GM15510 (cell line): Measurements from ENCODE around the gene HS1BP3.

Experiments
- POLR2A ChIP-seq: IDR thresholded peaks from 3 replicates; pipeline ENCODE4 v1.6.1; 2011; ENCODE audit warnings: borderline replicate concordance; ENCODE audit not compliant: insufficient read length; ENCODE audit errors: extremely low read depth

Gene HS1BP3

DNA sequence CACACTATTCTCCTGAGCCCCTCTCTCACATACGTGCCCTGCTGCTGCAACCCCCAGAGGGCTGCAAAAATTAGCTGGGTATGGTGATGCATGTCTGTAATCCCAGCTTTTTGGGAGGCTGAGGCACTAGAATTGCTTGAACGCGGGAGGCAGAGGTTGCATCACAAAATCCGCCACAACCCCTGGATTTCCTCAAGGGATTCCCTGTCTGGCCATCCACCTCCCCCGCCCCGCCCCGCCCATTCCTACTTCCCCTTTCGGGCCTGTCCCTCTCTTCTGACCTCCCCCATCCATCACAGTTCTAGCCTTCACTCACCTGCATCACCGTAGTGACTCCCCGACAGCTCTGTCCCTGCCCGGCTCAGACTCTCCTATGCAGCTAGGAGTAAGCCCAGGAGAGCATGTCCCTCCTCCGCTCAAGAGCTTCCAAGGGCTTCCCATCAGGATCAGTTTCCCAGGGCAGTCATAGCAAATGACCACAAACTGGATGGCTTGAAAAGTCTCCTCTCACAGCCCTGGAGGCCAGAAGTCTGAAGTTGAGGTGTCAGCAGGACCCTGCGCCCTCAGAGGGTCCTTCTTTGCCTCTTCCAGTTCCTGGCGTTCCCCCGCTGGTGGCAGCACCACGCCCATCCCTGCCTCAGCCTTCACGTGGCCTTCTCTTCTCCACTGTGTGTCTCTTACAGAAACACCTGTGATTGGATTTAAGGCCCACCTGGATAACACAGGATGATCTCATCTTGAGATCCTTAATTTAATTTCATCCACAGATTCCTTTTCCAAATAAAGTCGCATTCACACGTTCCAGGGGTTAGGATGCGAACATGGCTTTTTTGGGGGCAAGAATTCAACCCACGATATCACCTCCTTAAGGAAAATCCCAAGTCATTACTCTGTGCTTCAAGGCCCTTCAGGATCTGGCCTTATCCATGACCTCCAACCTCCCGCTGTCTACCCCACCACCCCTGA, 58.5 kb downstream of the HS1BP3 start:
- TF ChIP-seq POLR2A, result no peak

- no peak for TF ChIP-seq POLR2A
These were observed 60.0 kb downstream of the HS1BP3 start for GRCh38 chr2:20590704-20591515.

DNA sequence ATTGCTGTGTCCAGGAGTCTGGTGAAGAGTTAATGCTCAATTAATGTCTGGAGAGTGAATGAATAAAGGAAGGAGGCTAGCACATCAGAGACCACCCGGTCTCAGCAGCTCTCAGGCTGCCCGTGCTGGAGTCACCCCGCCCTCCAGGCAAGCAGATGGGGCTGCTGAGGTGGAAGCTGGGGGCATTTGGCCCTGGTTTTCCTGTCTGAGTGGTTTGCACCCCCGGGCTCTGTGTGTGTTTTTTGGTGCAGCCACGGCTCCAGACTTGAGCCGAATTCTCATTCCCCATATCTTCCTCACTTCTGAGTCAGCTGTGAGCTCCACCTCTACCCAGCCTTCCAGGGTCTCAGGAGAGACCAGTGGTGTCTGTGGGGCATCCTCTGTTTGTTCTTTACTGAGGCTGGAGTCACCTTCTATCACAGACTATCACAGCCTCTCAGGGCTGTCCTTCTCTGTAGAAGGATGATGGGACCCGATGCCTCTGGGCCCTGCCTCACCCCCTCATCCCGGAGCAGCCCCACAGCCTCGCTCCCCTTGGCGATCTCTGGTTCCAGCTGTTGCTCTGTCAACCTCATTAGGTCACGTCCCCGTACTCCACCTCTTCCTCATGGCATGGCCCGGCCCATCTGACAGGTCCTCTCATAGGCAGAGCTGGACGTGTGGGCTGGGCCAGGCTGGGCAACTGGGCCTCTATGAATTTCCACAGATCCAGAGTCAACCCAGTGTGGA, 60.8 kb downstream of the HS1BP3 start:
- no peak for TF ChIP-seq POLR2A

DNA sequence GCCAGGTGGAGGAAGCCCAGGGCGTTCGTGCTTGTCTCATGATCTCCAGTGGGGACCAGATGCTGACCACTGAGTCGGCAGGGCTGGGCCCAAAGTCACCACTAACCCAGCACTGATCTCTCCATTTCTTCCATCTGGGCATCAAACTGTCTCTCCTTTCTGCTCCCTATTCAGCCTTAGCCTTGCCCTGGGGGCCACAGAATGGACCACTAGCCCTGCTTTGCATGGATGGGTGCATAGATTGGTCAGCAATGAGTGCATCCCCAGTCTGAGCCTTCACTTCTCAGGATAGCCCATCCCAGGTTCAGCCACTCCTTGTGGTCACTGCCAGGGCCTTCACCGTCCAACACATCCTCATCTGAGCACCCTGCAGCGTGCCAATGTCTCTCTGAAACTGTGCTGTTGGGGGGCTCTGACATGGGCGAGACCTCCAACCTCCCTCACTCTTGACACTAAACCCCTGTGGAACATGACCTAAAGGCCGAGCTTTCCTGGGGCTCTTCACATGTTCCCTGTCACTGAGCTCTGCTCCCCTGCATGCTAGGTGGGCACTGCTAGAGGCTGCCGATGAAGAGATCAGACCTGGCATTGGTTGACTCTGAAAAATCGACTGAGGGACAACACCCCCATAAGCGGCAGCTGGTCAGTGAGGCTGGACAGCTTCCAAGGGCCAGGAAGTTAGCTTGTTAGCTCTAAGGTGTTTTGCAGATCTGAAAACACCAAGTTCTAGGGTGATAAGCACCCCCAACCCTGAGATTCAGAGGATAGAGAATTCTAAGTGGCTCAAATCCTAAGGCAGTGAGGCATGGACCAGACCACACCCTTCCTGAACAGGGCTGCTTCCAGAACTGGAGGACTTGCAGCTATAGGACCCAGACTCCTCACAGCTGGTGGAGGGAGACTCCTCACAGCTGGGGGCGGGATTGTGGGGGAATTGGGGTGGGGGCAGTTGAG, 61.7 kb downstream of the HS1BP3 start:
- no peak for TF ChIP-seq POLR2A

DNA sequence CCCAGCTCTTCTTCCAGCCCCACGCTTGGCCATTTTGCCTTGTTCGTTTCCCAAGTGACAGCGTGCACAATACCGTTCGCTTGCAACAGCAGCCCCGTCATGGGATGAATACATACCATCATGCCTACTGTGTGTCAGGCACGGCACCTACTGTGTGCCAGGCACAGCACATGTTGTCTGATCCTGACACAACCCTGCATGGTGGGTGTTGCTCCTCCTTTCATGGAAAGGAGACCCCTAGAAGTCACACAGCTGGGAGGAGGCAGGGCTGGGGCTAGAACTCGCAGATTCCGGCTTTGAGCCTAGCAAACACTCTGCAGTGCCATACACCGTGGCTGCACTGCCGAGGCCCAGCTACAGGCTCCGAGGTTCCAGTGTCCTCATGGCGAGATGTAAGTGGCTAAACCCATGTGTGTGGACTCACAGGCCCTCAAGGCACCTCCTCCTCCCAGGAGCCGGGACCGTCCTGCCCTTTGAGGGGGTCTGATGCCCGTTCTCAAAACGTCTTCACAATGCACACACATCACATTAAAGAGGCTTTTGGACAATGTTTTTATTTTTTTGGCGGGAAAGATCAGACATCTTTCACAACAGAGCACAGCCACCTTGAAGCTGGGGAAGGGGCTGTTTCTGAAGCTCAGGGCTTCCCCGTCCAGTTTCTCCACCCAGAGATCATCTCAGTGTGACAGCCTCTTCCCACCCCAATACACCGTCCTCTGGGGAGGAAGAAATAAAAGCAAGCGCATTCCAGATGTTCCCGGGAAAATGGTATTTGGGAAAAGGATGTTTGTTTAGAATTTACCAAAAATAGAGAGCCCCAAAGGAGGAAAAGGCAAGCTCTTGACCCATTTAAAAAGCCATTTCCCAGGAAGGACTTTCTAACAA, 64.9 kb downstream of the HS1BP3 start:
- TF ChIP-seq POLR2A, result no peak

DNA sequence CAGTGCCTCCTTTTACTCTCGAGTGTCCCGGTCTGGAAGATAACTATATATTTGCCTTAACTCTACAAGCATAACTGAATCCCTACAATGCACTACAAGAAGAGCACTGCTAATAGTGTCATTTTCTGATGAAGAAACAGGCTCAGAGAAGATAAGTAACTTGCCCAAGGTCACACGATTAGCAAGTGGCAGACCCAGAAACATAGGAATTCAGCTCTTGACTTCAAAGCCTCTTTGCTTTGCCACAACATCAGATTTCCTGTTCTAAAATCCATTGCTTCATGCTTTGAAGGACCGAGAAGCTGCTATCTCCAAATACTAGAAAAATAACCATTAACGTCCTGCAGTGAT, 65.6 kb downstream of the HS1BP3 start:
- no peak for TF ChIP-seq POLR2A

GRCh38 chr2:20584399-20585358, 66.2 kb downstream of the HS1BP3 start:
- TF ChIP-seq POLR2A, result no peak

DNA sequence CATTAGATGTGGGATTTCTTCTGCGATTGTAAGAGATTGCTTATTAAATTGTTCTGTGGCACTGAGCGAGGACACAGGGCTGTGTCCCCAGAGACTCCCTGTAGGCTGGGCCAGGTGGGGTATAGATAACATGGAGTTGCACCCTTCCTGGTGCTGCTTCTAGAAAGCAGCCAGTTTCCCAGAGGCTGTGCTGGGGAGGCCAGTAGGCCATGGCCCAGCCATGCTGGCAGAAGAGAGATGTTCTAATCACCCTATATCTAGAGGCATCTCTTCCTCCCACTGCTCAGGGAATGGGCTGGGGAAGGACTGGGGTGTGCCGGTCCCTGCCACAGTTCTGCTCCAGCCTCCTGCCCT, 66.9 kb downstream of the HS1BP3 start:
- TF ChIP-seq POLR2A, result no peak

DNA sequence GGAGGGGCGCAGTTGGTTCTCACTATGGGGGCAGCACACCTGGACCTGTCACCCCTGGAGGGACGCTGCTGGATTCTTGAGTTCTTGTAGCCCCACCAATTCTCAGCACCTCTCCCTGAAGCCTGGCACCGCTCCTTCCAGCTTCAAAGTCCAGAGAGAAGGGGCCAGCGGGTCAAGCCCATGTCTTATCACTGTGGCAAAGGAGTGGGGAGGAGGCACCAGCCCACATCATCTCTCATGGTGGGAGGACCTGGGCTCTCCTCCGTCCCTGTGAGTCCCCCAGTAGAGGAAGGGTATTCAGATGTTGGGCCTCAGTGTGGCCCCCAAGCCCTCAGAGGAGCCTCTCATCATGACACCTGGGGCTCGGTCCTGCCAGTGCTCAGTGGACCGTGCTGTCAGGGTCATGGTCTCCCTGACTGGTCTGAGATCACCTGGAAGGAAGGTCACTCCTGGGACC, 67.4 kb downstream of the HS1BP3 start:
- no peak for TF ChIP-seq POLR2A

- no peak for TF ChIP-seq POLR2A
These were observed 68.2 kb downstream of the HS1BP3 start for GRCh38 chr2:20582600-20583221.

- TF ChIP-seq POLR2A, result no peak
These were observed 70.0 kb downstream of the HS1BP3 start for GRCh38 chr2:20580690-20581437.

GRCh38 chr2:20579866-20580265, 71.0 kb downstream of the HS1BP3 start:
- TF ChIP-seq POLR2A, result no peak
